ENCODE results near the gene PREX1.

The PREX1 gene

DNA sequence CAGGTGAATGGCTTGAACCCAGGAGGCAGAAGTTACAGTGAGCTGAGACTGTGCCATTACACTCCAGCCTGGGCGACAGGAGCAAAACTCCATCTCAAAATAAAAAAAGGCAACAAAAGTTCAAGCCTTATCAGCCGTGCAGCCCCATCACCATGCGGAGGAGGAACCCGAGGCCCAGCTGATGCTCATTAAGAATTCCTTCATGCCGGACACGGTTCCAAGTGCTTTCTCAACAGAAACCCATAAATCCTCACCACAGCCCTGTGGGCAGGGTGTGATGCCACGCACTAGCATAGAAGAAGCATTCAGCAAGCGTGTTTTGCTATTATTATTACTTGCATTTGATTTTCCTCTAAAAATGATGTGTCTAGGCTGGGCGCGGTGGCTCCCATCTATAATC lies 56.3 kb downstream of the PREX1 start:
- no peak for DNase-seq
- no peaks in the 10 kb centered on the region for H3K27me3 ChIP-seq (replicated peaks)
- in situ Hi-C loops (cut with HindIII; ENCODE audit: low pct_ligation_motif_present, low sequenced_read_pairs), result no loop called here
- no peak overlapping the region for H3K27ac ChIP-seq
- no peak overlapping the region for H3K4me3 ChIP-seq (ENCODE audit: low read depth, low read length)
- TF ChIP-seq, protein P1, sequence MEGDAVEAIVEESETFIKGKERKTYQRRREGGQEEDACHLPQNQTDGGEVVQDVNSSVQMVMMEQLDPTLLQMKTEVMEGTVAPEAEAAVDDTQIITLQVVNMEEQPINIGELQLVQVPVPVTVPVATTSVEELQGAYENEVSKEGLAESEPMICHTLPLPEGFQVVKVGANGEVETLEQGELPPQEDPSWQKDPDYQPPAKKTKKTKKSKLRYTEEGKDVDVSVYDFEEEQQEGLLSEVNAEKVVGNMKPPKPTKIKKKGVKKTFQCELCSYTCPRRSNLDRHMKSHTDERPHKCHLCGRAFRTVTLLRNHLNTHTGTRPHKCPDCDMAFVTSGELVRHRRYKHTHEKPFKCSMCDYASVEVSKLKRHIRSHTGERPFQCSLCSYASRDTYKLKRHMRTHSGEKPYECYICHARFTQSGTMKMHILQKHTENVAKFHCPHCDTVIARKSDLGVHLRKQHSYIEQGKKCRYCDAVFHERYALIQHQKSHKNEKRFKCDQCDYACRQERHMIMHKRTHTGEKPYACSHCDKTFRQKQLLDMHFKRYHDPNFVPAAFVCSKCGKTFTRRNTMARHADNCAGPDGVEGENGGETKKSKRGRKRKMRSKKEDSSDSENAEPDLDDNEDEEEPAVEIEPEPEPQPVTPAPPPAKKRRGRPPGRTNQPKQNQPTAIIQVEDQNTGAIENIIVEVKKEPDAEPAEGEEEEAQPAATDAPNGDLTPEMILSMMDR (IDR thresholded peaks at IDR 0.05; ENCODE audit: low read depth, low read length, missing control alignments), result no peak
- H3K36me3 ChIP-seq (replicated peaks), result no peaks in the 10 kb centered on the region

DNA sequence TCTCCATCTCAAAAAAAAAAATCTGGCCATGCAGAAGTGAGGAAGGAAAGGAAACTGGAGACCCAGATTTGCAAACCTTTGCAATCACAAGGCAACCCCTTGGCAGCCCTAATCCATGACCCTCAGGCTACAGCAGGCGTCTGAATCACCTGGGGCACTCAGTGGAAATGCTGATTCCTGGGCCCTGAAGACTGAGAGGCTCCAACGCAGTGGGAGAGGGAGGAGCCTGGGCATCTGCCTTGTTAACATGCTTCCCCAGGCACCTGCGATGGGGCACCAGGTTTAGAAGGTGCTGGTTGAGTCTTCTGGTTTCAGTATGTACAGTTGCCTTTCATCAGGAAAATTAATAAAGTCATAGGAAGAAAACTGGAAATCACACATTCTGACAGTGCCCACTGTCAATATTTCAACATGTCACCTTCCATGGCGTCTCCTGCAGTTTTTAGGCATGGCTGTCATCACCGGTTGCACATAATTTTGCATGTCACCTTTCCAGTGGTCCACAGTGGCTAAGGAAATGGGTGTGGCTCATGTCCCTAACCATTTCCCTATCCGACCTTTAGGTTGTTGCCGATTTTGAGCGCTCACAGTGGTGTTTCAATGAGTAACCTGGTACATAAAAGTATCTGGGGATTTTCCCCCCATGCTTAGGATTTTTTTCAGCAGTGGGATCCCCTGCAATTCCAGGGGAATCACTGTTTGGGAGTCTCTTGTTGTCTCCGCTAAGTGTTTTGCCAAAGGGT lies 56.9 kb downstream of the PREX1 start:
- Histone ChIP-seq H3K36me3 (replicated peaks) (no peaks in the 10 kb centered on the region), H3K27me3 (replicated peaks) (no peaks in the 10 kb centered on the region), H3K27ac (no peak overlapping the region), H3K4me3 (ENCODE audit: low read depth, low read length) (no peak overlapping the region)
- TF ChIP-seq, protein P1 (IDR thresholded peaks at IDR 0.05; ENCODE audit: low read depth, low read length, missing control alignments), result no peak
- no peak for DNase-seq
- in situ Hi-C loops (cut with HindIII; ENCODE audit: low pct_ligation_motif_present, low sequenced_read_pairs), result no loop called here

DNA sequence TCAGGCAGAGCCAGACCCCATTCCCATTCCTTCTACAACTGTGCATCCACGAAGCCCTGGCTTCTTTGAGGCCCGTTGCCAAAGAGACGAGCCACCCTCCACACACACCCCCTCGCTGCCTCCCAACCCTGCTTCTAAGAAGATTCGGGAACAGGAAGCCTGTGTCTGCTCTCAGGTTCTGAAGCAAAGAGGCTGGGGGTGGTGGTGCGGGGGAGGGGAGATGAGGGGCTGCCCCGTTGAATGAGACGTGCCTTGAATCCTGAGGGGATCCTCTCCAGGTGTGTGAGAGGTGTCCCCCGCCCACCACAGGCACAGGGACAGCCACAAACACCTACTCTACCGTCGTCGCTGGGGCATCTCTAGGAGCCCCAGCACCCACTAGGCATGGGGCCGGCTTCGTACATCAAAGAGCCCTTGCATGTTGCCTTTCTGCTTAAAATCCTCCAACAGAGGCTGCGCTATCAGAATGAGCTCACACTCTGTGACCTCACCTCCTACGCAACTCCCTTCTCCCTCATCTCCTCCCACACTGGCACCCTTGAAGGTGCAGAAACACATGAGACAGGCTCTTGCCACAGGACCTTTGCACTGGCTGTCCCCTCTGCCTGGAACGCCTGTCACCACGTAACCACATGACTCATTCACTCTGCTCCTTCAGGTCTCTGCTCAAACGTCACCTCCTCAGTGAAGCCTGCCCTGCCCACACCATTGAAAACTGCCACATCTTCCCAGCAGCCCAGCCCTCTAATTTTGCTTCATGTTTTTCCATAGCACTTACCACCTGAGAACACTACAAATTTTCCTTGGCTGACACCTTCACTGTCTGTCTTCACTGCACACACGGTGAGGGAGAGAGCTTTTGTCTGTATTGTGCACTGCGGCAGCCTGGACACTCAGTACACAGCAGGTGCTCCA lies 58.5 kb downstream of the PREX1 start:
- in situ Hi-C loops (cut with HindIII; ENCODE audit: low pct_ligation_motif_present, low sequenced_read_pairs), result no loop called here
- TF ChIP-seq, protein P1 (IDR thresholded peaks at IDR 0.05; ENCODE audit: low read depth, low read length, missing control alignments), result no peak
- Histone ChIP-seq H3K27me3 (replicated peaks) (no peaks in the 10 kb centered on the region), H3K4me3 (ENCODE audit: low read depth, low read length) (no peak overlapping the region), H3K36me3 (replicated peaks) (no peaks in the 10 kb centered on the region), H3K27ac (no peak overlapping the region)
- DNase-seq, result no peak

DNA sequence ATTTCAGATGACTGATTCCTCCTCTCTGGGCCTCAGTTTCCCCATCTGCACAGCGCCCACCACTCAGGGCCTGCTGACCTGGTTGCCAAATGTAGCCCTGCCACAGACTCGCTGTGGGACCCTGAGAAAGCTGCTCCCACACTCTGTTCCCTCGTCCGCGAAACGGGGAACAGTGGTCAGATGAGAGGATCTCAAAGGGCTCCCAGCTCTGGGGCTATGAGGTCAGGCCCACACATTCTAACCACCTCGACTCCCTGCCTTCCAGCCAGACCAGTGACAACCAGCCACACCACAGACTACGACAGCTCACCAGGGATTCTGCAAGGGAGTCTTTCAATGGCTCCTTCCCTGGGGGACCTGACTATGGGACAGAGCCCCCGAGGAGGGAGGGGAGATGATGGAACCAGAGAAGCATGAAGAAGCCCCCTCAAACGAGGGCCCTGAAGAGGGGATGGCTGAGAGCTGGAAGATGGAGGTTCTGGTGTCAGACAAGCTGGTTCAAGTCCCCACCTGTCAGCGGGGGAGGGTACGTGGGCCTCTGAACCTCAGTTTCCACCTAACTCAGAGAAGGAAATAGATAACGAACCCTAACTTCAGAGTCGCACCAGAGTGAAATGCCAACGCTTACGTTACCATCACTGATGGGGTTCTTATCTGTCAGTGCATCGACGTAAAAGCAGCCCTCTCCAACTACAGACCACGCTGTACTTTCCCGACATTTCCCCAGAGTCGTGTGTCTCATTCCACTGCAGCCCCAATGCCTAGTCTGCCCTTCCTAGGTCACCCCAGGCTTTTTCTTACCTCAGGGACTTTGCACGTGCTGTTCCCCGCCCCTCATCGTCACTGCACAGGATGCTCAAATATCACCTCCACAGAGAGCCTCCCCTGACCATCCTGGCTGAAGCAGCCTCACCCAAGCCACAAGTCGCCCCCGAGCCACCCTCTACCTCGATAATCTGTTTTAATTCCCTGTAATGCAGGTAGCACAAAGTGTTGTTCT lies 60.5 kb downstream of the PREX1 start:
- no peaks in the 10 kb centered on the region for H3K36me3 ChIP-seq (replicated peaks)
- H3K27ac ChIP-seq, result no peak overlapping the region
- TF ChIP-seq, protein P1 (IDR thresholded peaks at IDR 0.05; ENCODE audit: low read depth, low read length, missing control alignments), result no peak
- no peaks in the 10 kb centered on the region for H3K27me3 ChIP-seq (replicated peaks)
- in situ Hi-C loops (cut with HindIII; ENCODE audit: low pct_ligation_motif_present, low sequenced_read_pairs), result no loop called here
- no peak for DNase-seq
- H3K4me3 ChIP-seq (ENCODE audit: low read depth, low read length), result no peak overlapping the region

DNA sequence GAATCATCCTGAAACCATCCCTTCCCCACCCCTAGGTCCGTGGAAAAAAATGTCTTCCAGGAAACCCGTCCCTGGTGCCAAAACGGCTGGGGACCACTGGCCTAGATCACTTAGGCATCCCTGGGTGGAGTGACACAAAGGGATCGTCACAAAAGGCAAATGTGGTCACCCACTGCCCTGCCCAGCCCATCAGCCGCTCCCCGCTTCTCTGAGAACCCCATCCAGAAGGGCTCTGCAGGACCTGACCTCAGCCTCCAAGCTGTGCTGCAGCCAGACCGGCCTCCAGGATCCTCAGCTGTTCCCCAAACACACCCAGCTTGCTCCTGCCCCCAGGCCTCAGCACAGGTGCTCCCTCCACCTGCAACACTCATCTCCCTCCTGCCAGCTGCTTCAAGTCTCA lies 61.6 kb downstream of the PREX1 start:
- TF ChIP-seq, protein P1 (IDR thresholded peaks at IDR 0.05; ENCODE audit: low read depth, low read length, missing control alignments), result no peak
- no peak overlapping the region for H3K27ac ChIP-seq
- in situ Hi-C loops (cut with HindIII; ENCODE audit: low pct_ligation_motif_present, low sequenced_read_pairs), result no loop called here
- no peaks in the 10 kb centered on the region for H3K36me3 ChIP-seq (replicated peaks)
- H3K4me3 ChIP-seq (ENCODE audit: low read depth, low read length), result no peak overlapping the region
- DNase-seq, result no peak
- no peaks in the 10 kb centered on the region for H3K27me3 ChIP-seq (replicated peaks)
